Measurements from ENCODE around the gene SLC7A10. TPM values are rescaled to one million over a fixed set of nuclear protein-coding genes. Genes with fewer than 3 reads are reported as not detected.

SLC7A10 gene
- total RNA-seq, 2 donors from 2014 or later = 0.78 to 5.3 TPM

DNA sequence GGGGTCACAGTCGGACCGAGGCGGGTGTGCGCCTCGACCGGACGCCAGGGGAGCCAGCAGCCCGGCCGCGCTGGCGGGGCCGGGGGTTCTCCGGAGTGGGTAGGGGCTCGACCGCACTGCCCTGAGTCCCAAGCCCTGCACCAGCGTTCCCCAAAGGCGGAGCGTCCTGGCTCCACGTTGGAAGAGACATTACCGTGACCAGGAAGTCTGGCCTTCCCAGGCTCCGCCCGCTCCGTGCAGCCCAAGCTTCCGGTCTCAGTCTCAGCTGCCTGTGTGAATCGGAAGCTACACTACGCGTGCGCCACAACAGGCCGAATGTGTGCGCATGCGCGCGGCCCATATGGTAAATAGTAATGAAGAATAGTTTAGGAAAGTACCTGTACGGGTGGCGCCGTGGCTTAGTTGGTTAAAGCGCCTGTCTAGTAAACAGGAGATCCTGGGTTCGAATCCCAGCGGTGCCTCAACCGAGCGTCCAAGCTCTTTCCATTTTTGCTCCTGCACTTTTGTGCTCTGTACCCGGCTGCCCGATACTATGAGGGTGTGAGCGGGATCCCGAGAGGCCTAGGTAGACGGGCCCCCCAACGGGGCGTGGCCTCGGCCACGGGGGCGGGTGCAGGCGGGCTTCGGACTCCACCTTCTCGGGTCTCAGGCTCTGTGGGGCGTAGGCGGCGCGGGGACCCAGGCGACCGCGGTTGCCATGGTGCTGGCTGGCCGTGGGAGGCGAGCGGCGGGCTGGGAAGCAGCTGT lies 48.8 kb downstream of the SLC7A10 start:
- Histone ChIP-seq H3K4me1 (peaks cover 25% of the 10 kb centered on the region), H3K4me3 (peak overlapping the region; percentile 42 to 82), H3K27me3 (no peaks in the 10 kb centered on the region), H3K27ac (peak overlapping the region; percentile 71 to 97 (median 94)), H3K36me3 (replicated peaks in 1 of 2; ENCODE audit: insufficient read depth in 1 of 2, low read depth in 2 of 2) (no peaks in the 10 kb centered on the region), H3K9me3 (no peaks in the 10 kb centered on the region)
- intact Hi-C loops (cut with DNase I) = no loop called here
- DNase-seq = peak; percentile 97 to 98 (median 98)
- peak; percentile 90 for ATAC-seq
- 0% methylated on average over 17 to 63 of the region's 65 CpGs for WGBS, 2 donors
- peak; percentile 77 to 97 (median 94) for TF ChIP-seq POLR2A (IDR thresholded peaks at IDR 0.05)
- TF ChIP-seq, protein P1, sequence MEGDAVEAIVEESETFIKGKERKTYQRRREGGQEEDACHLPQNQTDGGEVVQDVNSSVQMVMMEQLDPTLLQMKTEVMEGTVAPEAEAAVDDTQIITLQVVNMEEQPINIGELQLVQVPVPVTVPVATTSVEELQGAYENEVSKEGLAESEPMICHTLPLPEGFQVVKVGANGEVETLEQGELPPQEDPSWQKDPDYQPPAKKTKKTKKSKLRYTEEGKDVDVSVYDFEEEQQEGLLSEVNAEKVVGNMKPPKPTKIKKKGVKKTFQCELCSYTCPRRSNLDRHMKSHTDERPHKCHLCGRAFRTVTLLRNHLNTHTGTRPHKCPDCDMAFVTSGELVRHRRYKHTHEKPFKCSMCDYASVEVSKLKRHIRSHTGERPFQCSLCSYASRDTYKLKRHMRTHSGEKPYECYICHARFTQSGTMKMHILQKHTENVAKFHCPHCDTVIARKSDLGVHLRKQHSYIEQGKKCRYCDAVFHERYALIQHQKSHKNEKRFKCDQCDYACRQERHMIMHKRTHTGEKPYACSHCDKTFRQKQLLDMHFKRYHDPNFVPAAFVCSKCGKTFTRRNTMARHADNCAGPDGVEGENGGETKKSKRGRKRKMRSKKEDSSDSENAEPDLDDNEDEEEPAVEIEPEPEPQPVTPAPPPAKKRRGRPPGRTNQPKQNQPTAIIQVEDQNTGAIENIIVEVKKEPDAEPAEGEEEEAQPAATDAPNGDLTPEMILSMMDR (IDR thresholded peaks at IDR 0.05) = peak in 4 of 7 experiments; percentile 20 to 43 (median 38)

GRCh38 chr19:33175886-33176669 lies 49.6 kb downstream of the SLC7A10 start:
- peak overlapping the region; percentile 71 to 97 (median 94) for H3K27ac ChIP-seq
- 7 to 11% methylated on average over 16 to 25 of the region's 25 CpGs for WGBS, 2 donors
- DNase-seq = peak in 1 of 4 donors; percentile 30
- no peaks in the 10 kb centered on the region for H3K9me3 ChIP-seq
- intact Hi-C loops (cut with DNase I) = no loop called here
- peaks cover 25% of the 10 kb centered on the region for H3K4me1 ChIP-seq
- peak overlapping the region; percentile 42 to 82 for H3K4me3 ChIP-seq
- no peaks in the 10 kb centered on the region for H3K36me3 ChIP-seq (replicated peaks in 1 of 2; ENCODE audit: insufficient read depth in 1 of 2, low read depth in 2 of 2)
- ATAC-seq = no peak
- TF ChIP-seq, protein P1 (IDR thresholded peaks at IDR 0.05) = no peak
- TF ChIP-seq POLR2A (IDR thresholded peaks at IDR 0.05) = no peak
- H3K27me3 ChIP-seq = no peaks in the 10 kb centered on the region

- Histone ChIP-seq H3K36me3 (replicated peaks in 1 of 2; ENCODE audit: insufficient read depth in 1 of 2, low read depth in 2 of 2) (no peaks in the 10 kb centered on the region), H3K9me3 (no peaks in the 10 kb centered on the region), H3K4me1 (peaks cover 25% of the 10 kb centered on the region), H3K27ac (no peak overlapping the region), H3K4me3 (no peak overlapping the region), H3K27me3 (no peaks in the 10 kb centered on the region)
- DNase-seq (no peak), ATAC-seq (no peak)
- TF ChIP-seq POLR2A (IDR thresholded peaks at IDR 0.05) = no peak
- TF ChIP-seq, protein P1 (IDR thresholded peaks at IDR 0.05) = no peak
- intact Hi-C loops (cut with DNase I) = no loop called here
- WGBS, 2 donors = 87 to 92% methylated on average over 7 to 10 of the region's 10 CpGs
These were observed 50.4 kb downstream of the SLC7A10 start for GRCh38 chr19:33175156-33175782.

GRCh38 chr19:33174186-33174585 lies 51.5 kb downstream of the SLC7A10 start:
- no peak overlapping the region for H3K4me3 ChIP-seq
- 92 to 100% methylated on average over 1 to 5 of the region's 5 CpGs for WGBS, 2 donors
- DNase-seq (no peak), ATAC-seq (no peak)
- H3K36me3 ChIP-seq (replicated peaks in 1 of 2; ENCODE audit: insufficient read depth in 1 of 2, low read depth in 2 of 2) = no peaks in the 10 kb centered on the region
- H3K9me3 ChIP-seq = no peaks in the 10 kb centered on the region
- intact Hi-C loops (cut with DNase I) = no loop called here
- TF ChIP-seq, protein P1 (IDR thresholded peaks at IDR 0.05) = no peak
- no peak for TF ChIP-seq POLR2A (IDR thresholded peaks at IDR 0.05)
- H3K4me1 ChIP-seq = peaks cover 25% of the 10 kb centered on the region
- H3K27me3 ChIP-seq = no peaks in the 10 kb centered on the region
- H3K27ac ChIP-seq = no peak overlapping the region
